HFFc6 (cell line): ENCODE measurements around the gene BAD. TPM values are rescaled to one million over a fixed set of nuclear protein-coding genes. Genes with fewer than 3 reads are reported as not detected.

Experiments
- DNase-seq: peaks from one replicate; pipeline ENCODE4 v3.0.0-alpha.2; 2018
- H3K27ac Mint-ChIP-seq: 2 replicates; pipeline ENCODE4 v1.8.0; 2020; ENCODE audit warnings: mild to moderate bottlenecking, mixed read lengths
- H3K27me3 Mint-ChIP-seq: 2 replicates; pipeline ENCODE4 v1.8.0; 2021; ENCODE audit warnings: mild to moderate bottlenecking, moderate library complexity, mixed read lengths; ENCODE audit not compliant: insufficient read depth
- H3K36me3 Mint-ChIP-seq: 2 replicates; pipeline ENCODE4 v1.8.0; 2021; ENCODE audit warnings: low read depth, mixed read lengths
- H3K4me1 Mint-ChIP-seq: 2 replicates; pipeline ENCODE4 v1.8.0; 2020; ENCODE audit warnings: low read depth, mixed read lengths
- H3K4me3 Mint-ChIP-seq: 2 replicates; pipeline ENCODE4 v1.8.0; 2020; ENCODE audit warnings: mild to moderate bottlenecking, moderate library complexity, mixed read lengths
- H3K9me3 Mint-ChIP-seq: 2 replicates; pipeline ENCODE4 v1.8.0; 2020; ENCODE audit warnings: mild to moderate bottlenecking, mixed read lengths
- total RNA-seq, 6 experiments: library from RNA; stranded (reverse); fragmentation: NEBNext Ultra II Directional; extraction: Animal tissue kit (Norgen Biotek cat#: 25700); gene quantifications; 2 replicates in 1 of 6; 3 replicates in 5 of 6; pipeline ENCODE4 v1.2.3, GENCODE V29; 2021
- TF ChIP-seq, protein P1 (sequence below): fragments of 200-600 bp; sonication (generic); IDR thresholded peaks from 2 replicates; pipeline ENCODE4 v1.5.0; 2021; ENCODE audit warnings: antibody characterized with exemption, mild to moderate bottlenecking

The BAD gene
- total RNA-seq, 6 experiments from 2014 or later: 65.9 to 75.0 (median 68.8) TPM

DNA sequence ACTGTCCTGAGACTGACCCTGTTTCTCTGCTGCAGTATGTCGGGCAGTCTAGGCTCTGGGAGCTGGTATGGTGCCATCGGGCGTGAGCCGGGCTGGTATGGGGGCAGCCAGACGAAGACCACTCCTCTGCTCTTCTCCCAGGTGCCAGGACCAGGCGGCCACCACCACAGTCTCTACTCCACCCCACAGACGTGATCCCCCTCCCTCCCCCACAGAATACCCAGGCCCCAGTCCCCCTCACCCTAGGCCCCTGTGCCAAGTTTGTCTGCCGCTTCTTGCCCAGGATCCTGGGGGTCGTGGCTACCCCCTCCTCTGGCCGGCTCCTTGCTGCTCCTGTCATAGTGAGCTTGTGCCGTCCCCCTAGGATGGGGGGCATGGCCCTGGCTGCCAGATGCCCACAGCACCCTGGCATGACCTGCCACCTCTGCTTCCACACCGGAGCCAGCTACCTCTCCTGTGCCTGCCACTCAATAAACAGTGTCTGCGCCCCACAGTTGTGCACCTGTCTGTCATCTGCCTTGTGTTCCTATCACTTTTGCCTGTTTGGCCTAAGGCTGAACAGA lies 4.6 kb upstream of the BAD start:
- TF ChIP-seq, protein P1, sequence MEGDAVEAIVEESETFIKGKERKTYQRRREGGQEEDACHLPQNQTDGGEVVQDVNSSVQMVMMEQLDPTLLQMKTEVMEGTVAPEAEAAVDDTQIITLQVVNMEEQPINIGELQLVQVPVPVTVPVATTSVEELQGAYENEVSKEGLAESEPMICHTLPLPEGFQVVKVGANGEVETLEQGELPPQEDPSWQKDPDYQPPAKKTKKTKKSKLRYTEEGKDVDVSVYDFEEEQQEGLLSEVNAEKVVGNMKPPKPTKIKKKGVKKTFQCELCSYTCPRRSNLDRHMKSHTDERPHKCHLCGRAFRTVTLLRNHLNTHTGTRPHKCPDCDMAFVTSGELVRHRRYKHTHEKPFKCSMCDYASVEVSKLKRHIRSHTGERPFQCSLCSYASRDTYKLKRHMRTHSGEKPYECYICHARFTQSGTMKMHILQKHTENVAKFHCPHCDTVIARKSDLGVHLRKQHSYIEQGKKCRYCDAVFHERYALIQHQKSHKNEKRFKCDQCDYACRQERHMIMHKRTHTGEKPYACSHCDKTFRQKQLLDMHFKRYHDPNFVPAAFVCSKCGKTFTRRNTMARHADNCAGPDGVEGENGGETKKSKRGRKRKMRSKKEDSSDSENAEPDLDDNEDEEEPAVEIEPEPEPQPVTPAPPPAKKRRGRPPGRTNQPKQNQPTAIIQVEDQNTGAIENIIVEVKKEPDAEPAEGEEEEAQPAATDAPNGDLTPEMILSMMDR: no peak
- no peaks in the 10 kb centered on the region for H3K36me3 Mint-ChIP-seq
- H3K4me3 Mint-ChIP-seq: no peak overlapping the region
- H3K9me3 Mint-ChIP-seq: no peaks in the 10 kb centered on the region
- H3K27ac Mint-ChIP-seq: no peak overlapping the region
- peaks cover 9% of the 10 kb centered on the region for H3K4me1 Mint-ChIP-seq
- peaks cover 27% of the 10 kb centered on the region for H3K27me3 Mint-ChIP-seq
- no peak for DNase-seq

DNA sequence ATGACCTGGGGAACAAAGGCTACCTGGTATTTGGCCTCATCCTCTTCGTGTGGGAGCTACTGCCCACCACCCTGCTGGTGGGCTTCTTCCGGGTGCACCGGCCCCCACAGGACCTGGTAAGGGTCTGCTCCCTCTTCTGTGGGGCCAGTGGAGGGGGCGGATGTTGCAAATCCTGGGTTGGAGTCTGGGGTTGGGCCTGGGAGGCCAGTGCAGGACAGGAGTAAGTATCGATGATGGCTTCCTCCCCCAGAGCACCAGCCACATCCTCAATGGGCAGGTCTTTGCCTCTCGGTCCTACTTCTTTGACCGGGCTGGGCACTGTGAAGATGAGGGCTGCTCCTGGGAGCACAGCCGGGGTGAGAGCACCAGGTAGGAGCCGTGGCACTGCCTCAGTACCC lies 3.9 kb upstream of the BAD start:
- Mint-ChIP-seq H3K4me3 (no peak overlapping the region), H3K36me3 (no peaks in the 10 kb centered on the region), H3K9me3 (no peaks in the 10 kb centered on the region), H3K27ac (no peak overlapping the region), H3K4me1 (peaks cover 11% of the 10 kb centered on the region), H3K27me3 (peaks cover 20% of the 10 kb centered on the region)
- no peak for DNase-seq
- TF ChIP-seq, protein P1: no peak

DNA sequence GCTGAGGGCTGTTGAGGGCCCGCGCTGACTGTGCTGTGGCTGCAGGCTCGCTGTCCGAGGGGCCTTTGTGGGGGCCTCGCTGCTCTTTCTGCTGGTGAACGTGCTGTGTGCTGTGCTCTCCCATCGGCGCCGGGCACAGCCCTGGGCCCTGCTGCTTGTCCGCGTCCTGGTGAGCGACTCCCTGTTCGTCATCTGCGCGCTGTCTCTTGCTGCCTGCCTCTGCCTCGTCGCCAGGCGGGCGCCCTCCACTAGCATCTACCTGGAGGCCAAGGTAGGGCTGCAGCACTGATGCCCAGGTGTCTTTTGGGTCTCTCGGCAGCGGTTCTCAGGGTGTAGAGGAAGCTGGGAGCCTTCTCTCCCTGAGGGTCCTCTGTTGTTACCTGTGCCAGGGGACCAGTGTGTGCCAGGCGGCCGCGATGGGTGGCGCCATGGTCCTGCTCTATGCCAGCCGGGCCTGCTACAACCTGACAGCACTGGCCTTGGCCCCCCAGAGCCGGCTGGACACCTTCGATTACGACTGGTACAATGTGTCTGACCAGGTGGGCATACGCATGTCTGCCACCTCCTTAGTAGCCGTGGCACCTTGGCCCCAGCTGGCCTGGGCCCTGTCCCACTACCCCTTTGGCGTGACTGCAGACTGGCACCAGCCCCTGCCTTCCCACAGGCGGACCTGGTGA lies 3.3 kb upstream of the BAD start:
- no peak for DNase-seq
- TF ChIP-seq, protein P1: no peak
- Mint-ChIP-seq H3K9me3 (no peaks in the 10 kb centered on the region), H3K4me1 (peaks cover 16% of the 10 kb centered on the region), H3K27ac (no peak overlapping the region), H3K27me3 (peaks cover 15% of the 10 kb centered on the region), H3K4me3 (no peak overlapping the region), H3K36me3 (no peaks in the 10 kb centered on the region)

DNA sequence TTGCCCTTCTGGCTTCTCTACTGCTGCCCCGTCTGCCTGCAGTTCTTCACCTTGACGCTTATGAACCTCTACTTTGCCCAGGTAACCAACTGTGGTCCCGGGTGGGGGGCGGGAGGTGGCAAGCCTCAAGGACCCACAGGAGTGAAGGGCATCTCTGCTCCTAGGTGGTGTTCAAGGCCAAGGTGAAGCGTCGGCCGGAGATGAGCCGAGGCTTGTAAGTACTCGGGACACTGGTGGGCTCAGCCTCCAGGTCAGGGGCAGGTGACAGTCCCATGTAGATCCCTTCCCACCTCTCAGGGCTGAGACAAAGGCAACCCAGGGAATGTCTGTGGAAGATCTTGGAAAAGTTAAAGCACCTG lies 2.3 kb upstream of the BAD start:
- Mint-ChIP-seq H3K27ac (peak overlapping the region; percentile 68; the same call in 1 of the 2 replicates), H3K9me3 (no peaks in the 10 kb centered on the region), H3K4me1 (peaks cover 16% of the 10 kb centered on the region), H3K36me3 (no peaks in the 10 kb centered on the region; the same call in 1 of the 2 replicates), H3K27me3 (peaks cover 14% of the 10 kb centered on the region), H3K4me3 (peak overlapping the region; percentile 83)
- TF ChIP-seq, protein P1: no peak
- no peak for DNase-seq

DNA sequence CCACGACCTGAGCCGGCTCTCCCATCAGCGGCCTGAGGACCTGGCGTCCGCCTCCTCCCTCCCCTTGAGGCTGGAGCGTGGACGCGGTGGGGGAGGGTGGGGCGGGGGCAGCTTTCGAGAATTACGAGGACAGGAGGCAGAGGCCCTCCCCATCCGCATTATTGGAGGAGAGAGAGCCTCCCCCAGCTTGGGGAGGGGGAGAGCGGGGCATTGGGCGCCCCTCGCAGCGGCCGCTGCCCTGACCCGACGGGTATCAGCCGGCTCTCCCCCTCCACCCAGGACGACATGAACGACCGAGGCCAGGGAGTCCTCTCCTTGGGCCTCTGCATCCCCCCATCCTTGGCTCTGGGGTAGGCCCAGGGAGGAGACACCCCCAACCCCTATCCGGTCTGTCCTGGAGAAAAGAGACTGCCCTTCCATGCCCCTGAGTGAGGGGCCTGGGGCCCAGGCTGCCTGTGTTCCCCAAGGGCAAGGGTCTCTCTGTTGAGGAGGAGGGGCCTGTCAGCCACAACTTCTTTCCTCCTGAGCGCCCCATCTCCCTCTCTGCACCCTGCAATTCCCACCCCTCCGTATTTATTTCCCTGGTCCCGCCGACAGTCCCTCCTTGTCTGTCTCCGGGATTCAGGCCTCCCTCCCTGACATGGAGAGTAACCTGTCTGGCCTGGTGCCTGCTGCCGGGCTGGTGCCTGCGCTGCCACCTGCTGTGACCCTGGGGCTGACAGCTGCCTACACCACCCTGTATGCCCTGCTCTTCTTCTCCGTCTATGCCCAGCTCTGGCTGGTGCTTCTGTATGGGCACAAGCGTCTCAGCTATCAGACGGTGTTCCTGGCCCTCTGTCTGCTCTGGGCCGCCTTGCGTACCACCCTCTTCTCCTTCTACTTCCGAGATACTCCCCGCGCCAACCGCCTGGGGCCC lies 1.7 kb upstream of the BAD start:
- Mint-ChIP-seq H3K27me3 (peaks cover 15% of the 10 kb centered on the region), H3K27ac (peak overlapping the region; percentile 68), H3K4me1 (peaks cover 21% of the 10 kb centered on the region), H3K36me3 (peaks cover 6% of the 10 kb centered on the region), H3K9me3 (no peaks in the 10 kb centered on the region), H3K4me3 (peak overlapping the region; percentile 83)
- DNase-seq: no peak
- TF ChIP-seq, protein P1: peak; percentile 40; the same call in 1 of the 2 replicates
